ENCODE measurements around the gene DUSP5. TPM values are rescaled to one million over a fixed set of nuclear protein-coding genes. Genes with fewer than 3 reads are reported as not detected.
A peak's percentile ranks its signal among the peaks of the same experiment; 100 is the strongest.

Gene DUSP5
- total RNA-seq, 2 donors from 2014 or later, result 6.9 to 33.1 TPM

DNA sequence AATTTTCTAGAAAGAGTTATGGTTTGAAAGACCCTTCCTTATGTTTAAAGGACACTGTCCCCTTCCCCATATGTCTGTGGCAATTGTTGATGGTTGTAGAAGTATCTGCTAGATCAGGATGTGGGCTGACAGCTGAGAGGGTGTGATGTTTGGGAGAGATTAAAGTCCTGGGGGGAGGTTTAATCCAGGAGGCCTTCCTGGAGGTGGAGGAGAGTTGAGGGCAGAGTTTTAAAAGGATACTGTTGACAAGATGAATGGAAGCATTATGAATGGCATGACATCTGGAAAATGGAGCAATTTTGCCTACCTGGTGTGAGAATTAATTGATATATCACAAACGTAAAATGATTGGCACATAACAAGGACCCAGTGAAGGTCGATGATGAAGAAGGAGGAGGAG lies 36.9 kb downstream of the DUSP5 start:
- Histone ChIP-seq H3K27ac (no peak overlapping the region), H3K9me3 (no peaks in the 10 kb centered on the region), H3K4me1 (replicated peaks) (no peaks in the 10 kb centered on the region), H3K36me3 (no peaks in the 10 kb centered on the region), H3K27me3 (replicated peaks; ENCODE audit: insufficient read depth) (no peaks in the 10 kb centered on the region), H3K4me3 (no peak overlapping the region)
- intact Hi-C loops (cut with DNase I), result no loop called here
- 82% methylated on average over 2 of the region's 2 CpGs for WGBS
- DNase-seq (ENCODE audit: low spot score), result no peak
- TF ChIP-seq, protein P1, sequence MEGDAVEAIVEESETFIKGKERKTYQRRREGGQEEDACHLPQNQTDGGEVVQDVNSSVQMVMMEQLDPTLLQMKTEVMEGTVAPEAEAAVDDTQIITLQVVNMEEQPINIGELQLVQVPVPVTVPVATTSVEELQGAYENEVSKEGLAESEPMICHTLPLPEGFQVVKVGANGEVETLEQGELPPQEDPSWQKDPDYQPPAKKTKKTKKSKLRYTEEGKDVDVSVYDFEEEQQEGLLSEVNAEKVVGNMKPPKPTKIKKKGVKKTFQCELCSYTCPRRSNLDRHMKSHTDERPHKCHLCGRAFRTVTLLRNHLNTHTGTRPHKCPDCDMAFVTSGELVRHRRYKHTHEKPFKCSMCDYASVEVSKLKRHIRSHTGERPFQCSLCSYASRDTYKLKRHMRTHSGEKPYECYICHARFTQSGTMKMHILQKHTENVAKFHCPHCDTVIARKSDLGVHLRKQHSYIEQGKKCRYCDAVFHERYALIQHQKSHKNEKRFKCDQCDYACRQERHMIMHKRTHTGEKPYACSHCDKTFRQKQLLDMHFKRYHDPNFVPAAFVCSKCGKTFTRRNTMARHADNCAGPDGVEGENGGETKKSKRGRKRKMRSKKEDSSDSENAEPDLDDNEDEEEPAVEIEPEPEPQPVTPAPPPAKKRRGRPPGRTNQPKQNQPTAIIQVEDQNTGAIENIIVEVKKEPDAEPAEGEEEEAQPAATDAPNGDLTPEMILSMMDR (IDR thresholded peaks at IDR 0.05), result no peak
- TF ChIP-seq POLR2A (IDR thresholded peaks at IDR 0.05), result no peak
- no peak for TF ChIP-seq POLR2AphosphoS5 (IDR thresholded peaks at IDR 0.05)

DNA sequence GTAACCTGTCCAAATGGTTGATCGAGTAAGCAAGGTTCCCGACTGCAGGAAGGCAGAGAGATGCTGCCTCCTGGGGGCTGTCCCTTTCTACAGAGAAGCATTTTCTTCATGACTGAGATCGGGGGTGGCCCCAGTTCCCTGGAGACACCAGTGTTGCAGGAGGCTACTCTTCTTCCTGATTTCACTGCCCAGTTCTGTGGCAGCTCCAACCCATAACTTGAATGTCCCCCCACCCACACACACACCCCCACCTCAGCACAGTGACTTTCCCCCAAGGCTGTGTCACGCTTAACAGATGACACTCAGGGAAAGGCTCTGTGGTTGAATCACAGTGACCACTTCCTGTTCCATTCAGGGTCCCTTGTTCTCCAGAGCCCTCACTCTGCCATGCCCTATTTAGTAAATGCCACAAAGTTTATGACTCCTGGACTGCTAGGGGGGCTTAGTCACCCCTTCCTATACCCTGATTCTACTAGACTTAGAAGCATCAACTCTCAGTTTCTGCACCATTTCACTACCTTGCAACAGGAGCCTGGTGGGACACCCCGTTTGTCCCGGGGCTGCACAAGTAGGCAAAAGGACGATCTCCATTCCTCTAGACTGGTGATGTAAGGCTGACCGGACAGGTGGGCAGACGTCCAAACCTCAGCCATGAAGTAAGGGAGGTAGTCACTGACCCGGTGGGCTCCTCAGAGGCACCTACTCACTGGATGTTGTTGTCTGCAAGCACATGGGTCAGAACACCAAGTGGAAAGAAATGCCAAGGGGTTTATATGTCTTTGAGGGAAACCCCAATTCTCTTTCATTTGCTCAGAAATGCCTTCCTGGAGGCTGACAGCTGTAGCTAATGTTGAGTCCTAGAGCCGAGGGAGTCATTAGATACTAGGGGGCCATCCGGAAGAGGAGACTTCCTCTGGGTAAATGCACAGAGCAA lies 38.5 kb downstream of the DUSP5 start:
- WGBS, result 63% methylated on average over 12 of the region's 12 CpGs
- Histone ChIP-seq H3K4me1 (replicated peaks) (no peaks in the 10 kb centered on the region), H3K27ac (no peak overlapping the region), H3K4me3 (no peak overlapping the region), H3K9me3 (no peaks in the 10 kb centered on the region), H3K27me3 (replicated peaks; ENCODE audit: insufficient read depth) (no peaks in the 10 kb centered on the region), H3K36me3 (no peaks in the 10 kb centered on the region)
- intact Hi-C loops (cut with DNase I), result no loop called here
- DNase-seq (ENCODE audit: low spot score), result no peak
- TF ChIP-seq, protein P1 (IDR thresholded peaks at IDR 0.05), result peak in 1 of 4 experiments; percentile 8
- TF ChIP-seq POLR2AphosphoS5 (IDR thresholded peaks at IDR 0.05), result no peak

DNA sequence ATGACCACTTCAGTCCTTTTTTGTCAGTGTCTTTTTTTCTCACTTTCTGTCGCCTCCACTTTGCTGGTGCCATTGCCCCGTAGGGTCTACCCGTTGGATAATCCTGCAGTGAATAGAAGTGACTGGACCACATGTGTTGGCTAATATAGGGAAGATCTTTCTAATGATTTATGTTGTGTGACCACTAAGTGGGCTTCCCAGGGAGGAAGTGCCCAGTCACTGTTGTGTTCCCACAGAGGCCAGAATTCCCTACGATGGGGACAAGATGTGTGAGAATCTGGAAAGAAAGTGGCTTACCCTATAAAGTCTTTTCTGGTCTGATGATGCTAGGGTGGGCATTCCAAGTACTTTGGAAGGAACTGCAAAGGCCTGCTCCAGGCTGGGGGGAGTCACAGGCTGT lies 41.4 kb downstream of the DUSP5 start:
- no peak overlapping the region for H3K27ac ChIP-seq
- intact Hi-C loops (cut with DNase I), result no loop called here
- 86% methylated on average over 4 of the region's 4 CpGs for WGBS
- H3K4me3 ChIP-seq, result no peak overlapping the region
- no peaks in the 10 kb centered on the region for H3K4me1 ChIP-seq (replicated peaks)
- no peak for DNase-seq (ENCODE audit: low spot score)
- H3K27me3 ChIP-seq (replicated peaks; ENCODE audit: insufficient read depth), result no peaks in the 10 kb centered on the region
- H3K9me3 ChIP-seq, result no peaks in the 10 kb centered on the region
- no peaks in the 10 kb centered on the region for H3K36me3 ChIP-seq
- TF ChIP-seq POLR2A (IDR thresholded peaks at IDR 0.05) (no peak), POLR2AphosphoS5 (IDR thresholded peaks at IDR 0.05) (no peak)
- TF ChIP-seq, protein P1 (IDR thresholded peaks at IDR 0.05), result no peak

DNA sequence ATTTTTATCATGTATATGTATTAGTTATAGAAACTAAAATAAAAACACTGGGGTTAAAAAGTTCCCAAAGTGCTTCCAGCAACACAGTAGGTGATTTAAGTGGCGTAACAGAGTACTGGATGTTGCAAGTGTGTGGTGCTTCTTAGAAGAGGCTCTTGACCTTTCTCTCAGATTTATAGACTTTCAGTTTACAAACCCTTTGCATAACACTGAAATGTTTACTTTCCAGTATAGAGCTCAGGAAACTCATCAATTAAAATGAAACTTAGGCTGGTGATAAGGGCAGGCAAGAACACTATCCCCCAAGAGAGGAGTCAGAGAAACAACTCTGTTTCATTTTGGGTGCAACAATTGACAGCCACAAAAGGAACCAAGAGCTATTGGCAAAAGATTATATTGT lies 42.3 kb downstream of the DUSP5 start:
- TF ChIP-seq POLR2A (IDR thresholded peaks at IDR 0.05) (no peak), POLR2AphosphoS5 (IDR thresholded peaks at IDR 0.05) (no peak)
- TF ChIP-seq, protein P1 (IDR thresholded peaks at IDR 0.05), result no peak
- no peaks in the 10 kb centered on the region for H3K4me1 ChIP-seq (replicated peaks)
- 84% methylated on average over 1 of the region's 1 CpG for WGBS
- H3K27me3 ChIP-seq (replicated peaks; ENCODE audit: insufficient read depth), result no peaks in the 10 kb centered on the region
- H3K9me3 ChIP-seq, result no peaks in the 10 kb centered on the region
- no peak overlapping the region for H3K4me3 ChIP-seq
- no peak overlapping the region for H3K27ac ChIP-seq
- intact Hi-C loops (cut with DNase I), result no loop called here
- no peaks in the 10 kb centered on the region for H3K36me3 ChIP-seq
- DNase-seq (ENCODE audit: low spot score), result no peak
